ENCODE data around the gene ZNF462.

ZNF462 gene

GRCh38 chr9:107036367-107036766, 173.4 kb downstream of the ZNF462 start:
- Histone ChIP-seq H3K27ac (ENCODE audit: insufficient read depth, low read length, poor library complexity, severe bottlenecking) (no peak overlapping the region), H3K4me1 (ENCODE audit: control insufficient read depth, insufficient read depth, low read length, poor library complexity, severe bottlenecking) (no peaks in the 10 kb centered on the region), H3K4me3 (ENCODE audit: insufficient read depth, low read depth, low read length, poor library complexity, severe bottlenecking) (no peak overlapping the region), H3K27me3 (replicated peaks; ENCODE audit: control insufficient read depth, insufficient read depth, low read length, poor library complexity, severe bottlenecking) (no peaks in the 10 kb centered on the region), H3K36me3 (ENCODE audit: control insufficient read depth, insufficient read depth, low read length) (no peaks in the 10 kb centered on the region), H3K9me3 (ENCODE audit: control insufficient read depth, low read length) (no peaks in the 10 kb centered on the region)
- DNase-seq, result no peak

DNA sequence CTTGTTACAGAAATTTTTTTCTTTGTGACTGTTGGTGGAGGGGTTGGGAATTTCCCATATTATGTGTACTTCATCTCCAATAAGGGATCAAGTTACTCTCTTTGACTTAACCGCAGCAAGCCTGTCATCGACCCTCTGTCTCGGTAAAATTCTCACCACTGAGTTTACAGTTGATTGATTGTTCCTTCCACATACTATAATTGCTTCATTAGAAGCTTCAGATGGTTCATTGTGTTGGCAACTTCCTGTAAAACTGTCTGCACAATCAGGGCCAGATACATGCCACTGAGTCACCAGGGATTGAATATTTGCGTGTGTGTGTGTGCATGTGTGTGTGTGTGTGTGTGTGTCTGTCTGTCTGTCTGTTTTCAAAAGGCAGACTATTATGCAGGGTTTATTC, 176.6 kb downstream of the ZNF462 start:
- no peak for DNase-seq

GRCh38 chr9:107042606-107043005, 179.6 kb downstream of the ZNF462 start:
- no peaks in the 10 kb centered on the region for H3K27me3 ChIP-seq (replicated peaks; ENCODE audit: control insufficient read depth, insufficient read depth, low read length, poor library complexity, severe bottlenecking)
- no peaks in the 10 kb centered on the region for H3K9me3 ChIP-seq (ENCODE audit: control insufficient read depth, low read length)
- DNase-seq, result no peak
- no peak overlapping the region for H3K4me3 ChIP-seq (ENCODE audit: insufficient read depth, low read depth, low read length, poor library complexity, severe bottlenecking)
- no peaks in the 10 kb centered on the region for H3K36me3 ChIP-seq (ENCODE audit: control insufficient read depth, insufficient read depth, low read length)
- H3K27ac ChIP-seq (ENCODE audit: insufficient read depth, low read length, poor library complexity, severe bottlenecking), result no peak overlapping the region
- no peaks in the 10 kb centered on the region for H3K4me1 ChIP-seq (ENCODE audit: control insufficient read depth, insufficient read depth, low read length, poor library complexity, severe bottlenecking)

More for the DNA sequence above, 176.6 kb downstream of the ZNF462 start:
- Histone ChIP-seq H3K4me3 (ENCODE audit: insufficient read depth, low read depth, low read length, poor library complexity, severe bottlenecking) (no peak overlapping the region), H3K27me3 (replicated peaks; ENCODE audit: control insufficient read depth, insufficient read depth, low read length, poor library complexity, severe bottlenecking) (no peaks in the 10 kb centered on the region), H3K27ac (ENCODE audit: insufficient read depth, low read length, poor library complexity, severe bottlenecking) (no peak overlapping the region), H3K9me3 (ENCODE audit: control insufficient read depth, low read length) (no peaks in the 10 kb centered on the region), H3K4me1 (ENCODE audit: control insufficient read depth, insufficient read depth, low read length, poor library complexity, severe bottlenecking) (no peaks in the 10 kb centered on the region), H3K36me3 (ENCODE audit: control insufficient read depth, insufficient read depth, low read length) (no peaks in the 10 kb centered on the region)

DNA sequence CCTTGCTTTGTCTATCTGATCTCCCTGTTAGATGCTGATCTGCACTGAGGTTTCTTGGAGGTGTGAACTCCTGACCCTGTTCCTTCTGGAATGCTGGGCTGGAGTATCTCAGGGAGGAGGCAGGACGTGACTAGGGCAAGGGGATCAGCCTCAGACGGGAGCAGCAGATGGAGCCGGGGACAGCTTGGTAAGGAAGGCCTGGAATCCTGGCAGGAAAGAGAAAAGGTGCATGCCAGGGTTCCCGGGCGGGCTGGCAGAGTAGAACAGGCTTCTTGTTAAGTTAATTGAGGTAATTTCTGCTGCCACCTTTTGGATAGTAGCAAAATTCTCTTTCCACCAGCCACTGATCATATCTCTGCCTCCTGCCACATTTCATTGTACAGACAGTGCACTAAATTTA, 180.9 kb downstream of the ZNF462 start:
- Histone ChIP-seq H3K27ac (ENCODE audit: insufficient read depth, low read length, poor library complexity, severe bottlenecking) (no peak overlapping the region), H3K9me3 (ENCODE audit: control insufficient read depth, low read length) (no peaks in the 10 kb centered on the region), H3K4me1 (ENCODE audit: control insufficient read depth, insufficient read depth, low read length, poor library complexity, severe bottlenecking) (no peaks in the 10 kb centered on the region), H3K4me3 (ENCODE audit: insufficient read depth, low read depth, low read length, poor library complexity, severe bottlenecking) (no peak overlapping the region), H3K36me3 (ENCODE audit: control insufficient read depth, insufficient read depth, low read length) (no peaks in the 10 kb centered on the region), H3K27me3 (replicated peaks; ENCODE audit: control insufficient read depth, insufficient read depth, low read length, poor library complexity, severe bottlenecking) (no peaks in the 10 kb centered on the region)
- DNase-seq, result no peak

DNA sequence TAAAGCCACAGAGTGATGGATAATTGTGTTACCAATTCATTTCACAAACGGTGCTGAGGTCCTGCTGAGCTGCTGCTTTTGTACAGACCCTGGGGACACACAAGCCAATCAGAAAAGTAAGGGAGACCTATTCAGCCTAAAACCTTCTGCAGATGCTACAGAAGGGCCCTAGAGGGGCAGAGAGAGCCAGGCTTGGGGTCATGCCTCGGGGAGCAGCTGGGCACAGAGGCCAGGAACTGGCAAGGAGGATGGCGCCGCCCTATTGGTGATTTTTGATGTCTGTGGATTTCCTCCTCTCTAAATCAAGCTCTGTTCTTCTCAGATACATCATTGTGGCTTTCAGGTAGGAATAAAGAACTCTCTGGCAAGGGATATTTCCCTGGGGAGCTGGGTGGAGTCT, 181.9 kb downstream of the ZNF462 start:
- no peaks in the 10 kb centered on the region for H3K36me3 ChIP-seq (ENCODE audit: control insufficient read depth, insufficient read depth, low read length)
- H3K9me3 ChIP-seq (ENCODE audit: control insufficient read depth, low read length), result no peaks in the 10 kb centered on the region
- no peak overlapping the region for H3K27ac ChIP-seq (ENCODE audit: insufficient read depth, low read length, poor library complexity, severe bottlenecking)
- DNase-seq, result no peak
- no peak overlapping the region for H3K4me3 ChIP-seq (ENCODE audit: insufficient read depth, low read depth, low read length, poor library complexity, severe bottlenecking)
- no peaks in the 10 kb centered on the region for H3K4me1 ChIP-seq (ENCODE audit: control insufficient read depth, insufficient read depth, low read length, poor library complexity, severe bottlenecking)
- no peaks in the 10 kb centered on the region for H3K27me3 ChIP-seq (replicated peaks; ENCODE audit: control insufficient read depth, insufficient read depth, low read length, poor library complexity, severe bottlenecking)

- no peak for DNase-seq
- H3K4me3 ChIP-seq (ENCODE audit: insufficient read depth, low read depth, low read length, poor library complexity, severe bottlenecking), result no peak overlapping the region
- H3K4me1 ChIP-seq (ENCODE audit: control insufficient read depth, insufficient read depth, low read length, poor library complexity, severe bottlenecking), result no peaks in the 10 kb centered on the region
- no peaks in the 10 kb centered on the region for H3K27me3 ChIP-seq (replicated peaks; ENCODE audit: control insufficient read depth, insufficient read depth, low read length, poor library complexity, severe bottlenecking)
- H3K36me3 ChIP-seq (ENCODE audit: control insufficient read depth, insufficient read depth, low read length), result no peaks in the 10 kb centered on the region
- H3K9me3 ChIP-seq (ENCODE audit: control insufficient read depth, low read length), result no peaks in the 10 kb centered on the region
- H3K27ac ChIP-seq (ENCODE audit: insufficient read depth, low read length, poor library complexity, severe bottlenecking), result no peak overlapping the region
Measured at GRCh38 chr9:107046692-107047091, 183.7 kb downstream of the ZNF462 start.

- no peak overlapping the region for H3K4me3 ChIP-seq (ENCODE audit: insufficient read depth, low read depth, low read length, poor library complexity, severe bottlenecking)
- no peaks in the 10 kb centered on the region for H3K27me3 ChIP-seq (replicated peaks; ENCODE audit: control insufficient read depth, insufficient read depth, low read length, poor library complexity, severe bottlenecking)
- no peaks in the 10 kb centered on the region for H3K36me3 ChIP-seq (ENCODE audit: control insufficient read depth, insufficient read depth, low read length)
- H3K4me1 ChIP-seq (ENCODE audit: control insufficient read depth, insufficient read depth, low read length, poor library complexity, severe bottlenecking), result no peaks in the 10 kb centered on the region
- no peak overlapping the region for H3K27ac ChIP-seq (ENCODE audit: insufficient read depth, low read length, poor library complexity, severe bottlenecking)
- no peaks in the 10 kb centered on the region for H3K9me3 ChIP-seq (ENCODE audit: control insufficient read depth, low read length)
- no peak for DNase-seq
Measured at GRCh38 chr9:107049046-107049802, 186.3 kb downstream of the ZNF462 start.

GRCh38 chr9:107049803-107050184, 186.8 kb downstream of the ZNF462 start:
- Histone ChIP-seq H3K4me3 (ENCODE audit: insufficient read depth, low read depth, low read length, poor library complexity, severe bottlenecking) (no peak overlapping the region), H3K27me3 (replicated peaks; ENCODE audit: control insufficient read depth, insufficient read depth, low read length, poor library complexity, severe bottlenecking) (no peaks in the 10 kb centered on the region), H3K4me1 (ENCODE audit: control insufficient read depth, insufficient read depth, low read length, poor library complexity, severe bottlenecking) (no peaks in the 10 kb centered on the region), H3K9me3 (ENCODE audit: control insufficient read depth, low read length) (no peaks in the 10 kb centered on the region), H3K27ac (ENCODE audit: insufficient read depth, low read length, poor library complexity, severe bottlenecking) (no peak overlapping the region), H3K36me3 (ENCODE audit: control insufficient read depth, insufficient read depth, low read length) (no peaks in the 10 kb centered on the region)
- DNase-seq, result no peak

GRCh38 chr9:107051392-107051791, 188.4 kb downstream of the ZNF462 start:
- Histone ChIP-seq H3K27ac (ENCODE audit: insufficient read depth, low read length, poor library complexity, severe bottlenecking) (no peak overlapping the region), H3K9me3 (ENCODE audit: control insufficient read depth, low read length) (no peaks in the 10 kb centered on the region), H3K4me3 (ENCODE audit: insufficient read depth, low read depth, low read length, poor library complexity, severe bottlenecking) (no peak overlapping the region), H3K4me1 (ENCODE audit: control insufficient read depth, insufficient read depth, low read length, poor library complexity, severe bottlenecking) (no peaks in the 10 kb centered on the region), H3K36me3 (ENCODE audit: control insufficient read depth, insufficient read depth, low read length) (no peaks in the 10 kb centered on the region), H3K27me3 (replicated peaks; ENCODE audit: control insufficient read depth, insufficient read depth, low read length, poor library complexity, severe bottlenecking) (no peaks in the 10 kb centered on the region)
- no peak for DNase-seq

GRCh38 chr9:107054146-107054545, 191.2 kb downstream of the ZNF462 start:
- DNase-seq, result no peak

More at GRCh38 chr9:107054146-107054545, 191.2 kb downstream of the ZNF462 start:
- no peak overlapping the region for H3K4me3 ChIP-seq (ENCODE audit: insufficient read depth, low read depth, low read length, poor library complexity, severe bottlenecking)
- no peaks in the 10 kb centered on the region for H3K36me3 ChIP-seq (ENCODE audit: control insufficient read depth, insufficient read depth, low read length)
- no peaks in the 10 kb centered on the region for H3K9me3 ChIP-seq (ENCODE audit: control insufficient read depth, low read length)
- H3K27me3 ChIP-seq (replicated peaks; ENCODE audit: control insufficient read depth, insufficient read depth, low read length, poor library complexity, severe bottlenecking), result no peaks in the 10 kb centered on the region
- no peaks in the 10 kb centered on the region for H3K4me1 ChIP-seq (ENCODE audit: control insufficient read depth, insufficient read depth, low read length, poor library complexity, severe bottlenecking)
- no peak overlapping the region for H3K27ac ChIP-seq (ENCODE audit: insufficient read depth, low read length, poor library complexity, severe bottlenecking)

Measured in effector memory CD4-positive, alpha-beta T cell (primary cell).